ENCODE data around the gene PRPF31.

The PRPF31 gene

DNA sequence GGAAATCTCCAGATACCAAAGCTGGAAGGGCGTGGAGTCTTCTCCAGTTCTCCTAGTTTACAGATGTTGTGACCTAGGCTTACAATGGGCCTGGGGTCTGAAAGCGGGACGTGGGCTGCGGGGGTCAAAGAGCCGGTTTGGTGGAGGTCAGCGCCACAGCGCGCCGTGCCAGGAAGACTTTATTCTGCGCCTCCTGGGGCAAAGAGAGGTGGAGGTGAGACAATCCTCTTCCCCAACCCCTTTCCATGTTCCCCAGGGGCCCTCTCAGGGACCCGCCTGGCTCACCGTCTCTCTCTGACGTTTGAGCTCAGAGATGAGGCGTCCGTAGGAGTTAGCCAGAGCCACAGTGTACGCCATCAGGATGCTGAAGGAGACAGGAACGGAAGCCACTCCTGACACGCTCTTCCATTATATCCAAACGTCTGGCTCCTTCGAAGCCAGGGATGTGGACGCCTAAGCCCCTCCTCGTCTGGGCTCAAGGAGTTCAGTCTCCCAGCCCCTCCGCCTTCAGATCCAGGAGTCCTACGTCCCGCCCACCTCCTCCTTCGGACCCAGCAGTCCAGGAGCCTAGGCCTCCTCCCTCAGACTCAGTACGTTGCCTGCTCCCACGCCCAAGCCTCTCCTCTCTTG lies 44.7 kb downstream of the PRPF31 start:
- H2AFZ ChIP-seq (ENCODE audit: low read depth, low read length): peak overlapping the region; percentile 81
- peaks cover 63% of the 10 kb centered on the region for H3K4me1 ChIP-seq (ENCODE audit: insufficient read depth, low read length)
- H3K36me3 ChIP-seq (ENCODE audit: insufficient read depth, low read length): peaks cover 32% of the 10 kb centered on the region
- peak overlapping the region; percentile 100 for H3K4me2 ChIP-seq (ENCODE audit: insufficient read depth, low read length)
- no peaks in the 10 kb centered on the region for H3K9me3 ChIP-seq (ENCODE audit: insufficient read depth, low read length, severe bottlenecking)
- no peaks in the 10 kb centered on the region for H3K27me3 ChIP-seq (ENCODE audit: insufficient read depth, low read length, poor library complexity)
- DNase-seq (peak; percentile 25), ATAC-seq (ENCODE audit: insufficient read depth, low read depth) (no peak)
- H4K20me1 ChIP-seq (ENCODE audit: insufficient read depth, low read length): peaks cover 36% of the 10 kb centered on the region
- peak overlapping the region; percentile 88 for H3K27ac ChIP-seq (ENCODE audit: low read length)
- peak overlapping the region; percentile 77 for H3K4me3 ChIP-seq (ENCODE audit: low read depth in 1 of 2, low read length in 2 of 2)
- peaks cover 45% of the 10 kb centered on the region for H3K79me2 ChIP-seq (ENCODE audit: insufficient read depth, low read length)
- H3K9ac ChIP-seq (ENCODE audit: low read depth, low read length): peak overlapping the region; percentile 86
- no peak for TF ChIP-seq EZH2 (IDR thresholded peaks at IDR 0.05; ENCODE audit: borderline replicate concordance, low read depth, low read length, severe bottlenecking)
- TF ChIP-seq, protein P1, sequence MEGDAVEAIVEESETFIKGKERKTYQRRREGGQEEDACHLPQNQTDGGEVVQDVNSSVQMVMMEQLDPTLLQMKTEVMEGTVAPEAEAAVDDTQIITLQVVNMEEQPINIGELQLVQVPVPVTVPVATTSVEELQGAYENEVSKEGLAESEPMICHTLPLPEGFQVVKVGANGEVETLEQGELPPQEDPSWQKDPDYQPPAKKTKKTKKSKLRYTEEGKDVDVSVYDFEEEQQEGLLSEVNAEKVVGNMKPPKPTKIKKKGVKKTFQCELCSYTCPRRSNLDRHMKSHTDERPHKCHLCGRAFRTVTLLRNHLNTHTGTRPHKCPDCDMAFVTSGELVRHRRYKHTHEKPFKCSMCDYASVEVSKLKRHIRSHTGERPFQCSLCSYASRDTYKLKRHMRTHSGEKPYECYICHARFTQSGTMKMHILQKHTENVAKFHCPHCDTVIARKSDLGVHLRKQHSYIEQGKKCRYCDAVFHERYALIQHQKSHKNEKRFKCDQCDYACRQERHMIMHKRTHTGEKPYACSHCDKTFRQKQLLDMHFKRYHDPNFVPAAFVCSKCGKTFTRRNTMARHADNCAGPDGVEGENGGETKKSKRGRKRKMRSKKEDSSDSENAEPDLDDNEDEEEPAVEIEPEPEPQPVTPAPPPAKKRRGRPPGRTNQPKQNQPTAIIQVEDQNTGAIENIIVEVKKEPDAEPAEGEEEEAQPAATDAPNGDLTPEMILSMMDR (IDR thresholded peaks at IDR 0.05; ENCODE audit: borderline replicate concordance, extremely low read depth, low read length, poor library complexity, severe bottlenecking): no peak

DNA sequence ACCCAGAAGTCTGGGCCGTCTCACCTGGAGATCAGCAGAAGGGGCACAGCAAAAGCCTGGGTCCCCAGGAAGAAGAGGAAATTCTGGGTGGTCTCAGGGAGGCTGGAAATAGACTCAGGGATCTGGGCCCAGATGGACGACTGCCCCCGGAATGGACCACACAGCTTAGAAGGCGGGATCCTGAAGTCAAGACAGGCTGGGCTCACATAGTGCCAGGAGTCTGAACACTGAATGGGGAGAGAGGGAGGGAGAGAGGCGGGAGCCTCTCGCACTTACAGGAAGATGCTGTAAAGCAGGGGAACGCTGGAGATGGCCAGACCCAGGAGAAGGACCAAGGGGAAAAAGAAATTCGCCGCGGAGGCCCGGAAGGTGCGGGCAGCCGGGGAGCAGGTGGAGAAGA lies 45.3 kb downstream of the PRPF31 start:
- Histone ChIP-seq H2AFZ (ENCODE audit: low read depth, low read length) (no peak overlapping the region), H3K27me3 (ENCODE audit: insufficient read depth, low read length, poor library complexity) (no peaks in the 10 kb centered on the region), H3K27ac (ENCODE audit: low read length) (peak overlapping the region; percentile 88), H3K9me3 (ENCODE audit: insufficient read depth, low read length, severe bottlenecking) (no peaks in the 10 kb centered on the region), H3K4me1 (ENCODE audit: insufficient read depth, low read length) (peaks cover 63% of the 10 kb centered on the region), H3K79me2 (ENCODE audit: insufficient read depth, low read length) (peaks cover 45% of the 10 kb centered on the region), H3K4me3 (ENCODE audit: low read depth in 1 of 2, low read length in 2 of 2) (peak overlapping the region; percentile 77; a peak in 3 of 4 replicates), H3K4me2 (ENCODE audit: insufficient read depth, low read length) (peak overlapping the region; percentile 100), H3K36me3 (ENCODE audit: insufficient read depth, low read length) (peaks cover 26% of the 10 kb centered on the region), H3K9ac (ENCODE audit: low read depth, low read length) (peak overlapping the region; percentile 86), H4K20me1 (ENCODE audit: insufficient read depth, low read length) (peaks cover 32% of the 10 kb centered on the region)
- DNase-seq (no peak), ATAC-seq (ENCODE audit: insufficient read depth, low read depth) (no peak)
- TF ChIP-seq, protein P1 (IDR thresholded peaks at IDR 0.05; ENCODE audit: borderline replicate concordance, extremely low read depth, low read length, poor library complexity, severe bottlenecking): no peak
- no peak for TF ChIP-seq EZH2 (IDR thresholded peaks at IDR 0.05; ENCODE audit: borderline replicate concordance, low read depth, low read length, severe bottlenecking)

DNA sequence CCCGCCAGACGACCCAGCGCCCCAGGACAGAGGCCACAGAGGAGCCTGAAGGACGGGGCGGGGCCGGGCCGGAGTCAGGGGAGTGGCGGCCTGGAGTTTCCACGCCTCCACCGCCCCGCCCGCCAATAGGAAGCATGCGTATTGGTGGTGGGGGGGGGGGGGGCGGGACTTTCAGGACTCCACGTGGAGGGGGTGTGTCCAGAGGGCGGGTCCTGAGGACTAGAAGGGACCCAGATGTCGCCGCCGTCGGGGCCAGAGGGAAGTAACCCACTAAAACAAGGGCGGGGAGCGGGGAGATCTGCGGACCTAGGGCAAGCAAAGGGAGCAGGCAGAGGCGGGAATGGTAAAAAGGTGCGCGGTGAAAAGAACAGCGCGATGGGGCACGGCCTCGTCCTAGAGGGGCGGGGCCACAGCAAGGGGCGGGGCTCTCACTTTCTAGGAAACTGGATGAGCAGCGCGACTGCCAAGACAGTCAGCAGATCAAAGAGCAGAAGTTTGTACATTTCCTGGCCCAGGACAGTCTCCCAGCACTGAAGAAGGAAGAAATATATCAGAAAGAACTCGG lies 46.8 kb downstream of the PRPF31 start:
- Histone ChIP-seq H4K20me1 (ENCODE audit: insufficient read depth, low read length) (peaks cover 19% of the 10 kb centered on the region), H3K27ac (ENCODE audit: low read length) (peak overlapping the region; percentile 82), H3K4me2 (ENCODE audit: insufficient read depth, low read length) (peak overlapping the region; percentile 100), H3K9me3 (ENCODE audit: insufficient read depth, low read length, severe bottlenecking) (no peaks in the 10 kb centered on the region), H3K4me1 (ENCODE audit: insufficient read depth, low read length) (peaks cover 57% of the 10 kb centered on the region), H3K79me2 (ENCODE audit: insufficient read depth, low read length) (peaks cover 35% of the 10 kb centered on the region), H3K9ac (ENCODE audit: low read depth, low read length) (peak overlapping the region; percentile 59), H3K27me3 (ENCODE audit: insufficient read depth, low read length, poor library complexity) (no peaks in the 10 kb centered on the region), H2AFZ (ENCODE audit: low read depth, low read length) (peak overlapping the region; percentile 90), H3K4me3 (ENCODE audit: low read depth in 1 of 2, low read length in 2 of 2) (peak overlapping the region; percentile 23 to 88; a peak in 3 of 4 replicates), H3K36me3 (ENCODE audit: insufficient read depth, low read length) (peaks cover 12% of the 10 kb centered on the region)
- no peak for TF ChIP-seq EZH2 (IDR thresholded peaks at IDR 0.05; ENCODE audit: borderline replicate concordance, low read depth, low read length, severe bottlenecking)
- TF ChIP-seq, protein P1 (IDR thresholded peaks at IDR 0.05; ENCODE audit: borderline replicate concordance, extremely low read depth, low read length, poor library complexity, severe bottlenecking): no peak
- DNase-seq (peak; percentile 88), ATAC-seq (ENCODE audit: insufficient read depth, low read depth) (peak; percentile 29)
